ENCODE measurements around the gene MMD2.

MMD2 gene

DNA sequence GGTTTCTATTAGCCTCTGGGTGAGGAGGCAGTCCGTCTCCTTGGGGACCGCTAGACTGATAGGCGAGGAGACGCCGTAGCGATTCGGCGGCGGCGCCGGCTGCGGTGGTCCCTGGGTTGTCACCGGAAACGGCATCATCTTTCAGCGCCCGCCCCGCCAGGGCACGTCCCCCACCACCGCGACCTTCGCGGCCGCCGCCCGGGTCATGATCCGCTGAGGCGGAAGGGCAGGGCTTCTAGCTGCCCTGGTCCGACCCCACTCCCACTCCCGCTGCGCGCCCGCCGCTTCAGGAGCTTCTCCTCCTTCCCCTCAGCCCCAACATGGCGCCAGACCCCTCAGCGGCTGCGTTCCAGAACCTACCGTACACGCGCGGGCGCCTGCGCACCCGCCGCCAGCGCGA, 97.3 kb downstream of the MMD2 start, which contains the start of gene PAPOLB:
TSS of gene PAPOLB (minus strand) at position 358 of the 400 bp plus-strand sequence. CDS start at position 138, 220 bp downstream.
- Histone ChIP-seq H3K27me3 (ENCODE audit: low read depth, low read length) (no peaks in the 10 kb centered on the region), H3K27ac (ENCODE audit: low read length) (no peak within 1 kb of the TSS), H3K36me3 (ENCODE audit: control insufficient read depth in 1 of 2, insufficient read depth in 2 of 2, low read length in 2 of 2) (no peaks in the 10 kb centered on the region), H3K9me3 (ENCODE audit: control insufficient read depth in 1 of 2, low read length in 2 of 2) (peaks cover 0 to 10% of the 10 kb centered on the region in 2 donors), H3K4me1 (ENCODE audit: control insufficient read depth in 1 of 2, insufficient read depth in 2 of 2, low read length in 2 of 2) (peaks cover 0 to 3% of the 10 kb centered on the region in 2 donors), H3K4me3 (ENCODE audit: low read depth in 1 of 2, low read length in 2 of 2) (peak within 1 kb of the TSS; percentile 31 to 35)

DNA sequence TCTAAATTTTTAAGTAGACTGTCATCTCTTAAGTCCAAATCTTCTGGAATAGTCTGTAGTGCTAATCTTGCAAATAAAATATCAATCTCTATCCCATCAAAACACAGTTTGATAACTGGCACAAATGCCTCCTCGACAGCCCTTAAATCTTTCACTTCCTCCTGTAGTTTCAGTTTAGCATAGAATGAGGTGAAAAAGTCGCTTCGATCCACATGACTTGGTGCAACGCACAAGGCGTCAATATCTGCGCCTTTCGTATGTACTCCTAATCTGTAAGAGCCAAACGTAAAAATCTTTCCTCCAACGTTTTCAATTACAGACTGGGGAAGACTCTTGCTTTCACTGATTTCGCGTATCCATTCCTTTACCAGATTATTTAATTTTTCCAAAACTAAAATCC, 97.8 kb downstream of the MMD2 start:
- Histone ChIP-seq H3K36me3 (ENCODE audit: control insufficient read depth in 1 of 2, insufficient read depth in 2 of 2, low read length in 2 of 2) (no peaks in the 10 kb centered on the region), H3K9me3 (ENCODE audit: control insufficient read depth in 1 of 2, low read length in 2 of 2) (peaks cover 0 to 10% of the 10 kb centered on the region in 2 donors), H3K27ac (ENCODE audit: low read length) (no peak overlapping the region), H3K4me1 (ENCODE audit: control insufficient read depth in 1 of 2, insufficient read depth in 2 of 2, low read length in 2 of 2) (no peaks in the 10 kb centered on the region), H3K4me3 (ENCODE audit: low read depth in 1 of 2, low read length in 2 of 2) (peak overlapping the region; percentile 31 to 35), H3K27me3 (ENCODE audit: low read depth, low read length) (no peaks in the 10 kb centered on the region)

DNA sequence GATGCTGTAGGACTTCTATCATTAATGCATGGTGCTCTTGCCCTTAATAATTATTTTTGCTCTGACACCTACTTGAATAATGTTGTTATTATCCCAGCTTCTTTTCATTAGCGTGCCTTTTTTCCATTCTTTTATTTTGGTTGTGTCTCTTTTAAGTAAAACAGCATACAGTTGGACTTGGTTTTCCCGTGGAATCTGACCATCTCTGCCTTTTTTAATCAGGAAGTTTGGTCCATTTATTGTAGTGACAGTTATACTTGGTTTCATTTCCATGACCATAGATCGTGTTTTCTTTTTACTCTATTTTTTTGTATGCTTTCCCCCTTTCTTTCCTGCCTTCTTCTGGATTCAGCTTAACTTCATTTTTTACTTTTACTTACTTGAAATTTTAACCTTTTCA, 101.8 kb downstream of the MMD2 start:
- H3K9me3 ChIP-seq (ENCODE audit: control insufficient read depth in 1 of 2, low read length in 2 of 2) = peaks cover 0 to 3% of the 10 kb centered on the region in 2 donors
- H3K4me1 ChIP-seq (ENCODE audit: control insufficient read depth in 1 of 2, insufficient read depth in 2 of 2, low read length in 2 of 2) = no peaks in the 10 kb centered on the region
- no peak overlapping the region for H3K4me3 ChIP-seq (ENCODE audit: low read depth in 1 of 2, low read length in 2 of 2)
- H3K27ac ChIP-seq (ENCODE audit: low read length) = no peak overlapping the region
- no peaks in the 10 kb centered on the region for H3K36me3 ChIP-seq (ENCODE audit: control insufficient read depth in 1 of 2, insufficient read depth in 2 of 2, low read length in 2 of 2)
- no peaks in the 10 kb centered on the region for H3K27me3 ChIP-seq (ENCODE audit: low read depth, low read length)

DNA sequence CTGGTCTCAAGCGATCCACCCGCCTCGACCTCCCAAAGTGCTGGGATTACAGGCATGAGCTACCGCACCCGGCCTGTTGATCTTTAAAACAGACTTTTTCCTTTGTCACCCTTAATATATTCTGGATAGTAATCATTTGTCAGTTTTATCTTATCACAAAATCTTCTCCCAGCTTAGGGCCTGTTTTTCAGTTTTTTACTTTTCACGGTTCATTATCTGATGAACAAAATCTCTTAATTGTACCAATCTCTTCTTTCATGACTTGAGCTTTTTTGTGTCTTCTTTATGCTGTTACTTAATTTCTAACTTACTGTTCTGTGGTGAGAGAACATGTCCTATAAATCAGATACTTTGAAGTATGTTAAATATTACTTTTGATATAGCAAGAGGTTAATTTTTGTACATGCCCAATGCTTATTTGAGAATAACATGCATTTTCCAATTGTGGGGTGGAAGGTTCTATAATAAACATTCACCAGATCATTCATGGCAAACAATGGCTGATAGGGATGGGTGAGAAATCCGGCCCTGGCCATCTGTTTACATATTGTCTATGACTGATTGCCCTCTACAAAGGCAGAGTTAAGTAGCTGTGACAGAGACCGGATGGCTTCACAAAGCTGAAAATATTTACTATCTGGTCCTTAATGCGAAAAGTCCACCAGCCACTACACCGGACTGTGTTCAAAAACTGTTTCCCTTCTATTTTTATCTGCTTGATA, 102.5 kb downstream of the MMD2 start:
- H3K4me1 ChIP-seq (ENCODE audit: control insufficient read depth in 1 of 2, insufficient read depth in 2 of 2, low read length in 2 of 2) = no peaks in the 10 kb centered on the region
- peaks cover 0 to 5% of the 10 kb centered on the region in 2 donors for H3K9me3 ChIP-seq (ENCODE audit: control insufficient read depth in 1 of 2, low read length in 2 of 2)
- H3K4me3 ChIP-seq (ENCODE audit: low read depth in 1 of 2, low read length in 2 of 2) = no peak overlapping the region
- H3K36me3 ChIP-seq (ENCODE audit: control insufficient read depth in 1 of 2, insufficient read depth in 2 of 2, low read length in 2 of 2) = no peaks in the 10 kb centered on the region
- H3K27ac ChIP-seq (ENCODE audit: low read length) = no peak overlapping the region
- H3K27me3 ChIP-seq (ENCODE audit: low read depth, low read length) = no peaks in the 10 kb centered on the region

All from muscle layer of duodenum (tissue), 2 donors.